GM19193 (cell line): ENCODE measurements around the gene CNKSR2.

Experiments
- POLR2A ChIP-seq: IDR thresholded peaks from 4 replicates; pipeline ENCODE4 v1.6.1; 2011; ENCODE audit not compliant: insufficient read depth, insufficient read length; ENCODE audit errors: extremely low read depth

The CNKSR2 gene

GRCh38 chrX:21638311-21638710 lies 264.1 kb downstream of the CNKSR2 start:
- no peak for TF ChIP-seq POLR2A

GRCh38 chrX:21639775-21640174 lies 265.6 kb downstream of the CNKSR2 start:
- no peak for TF ChIP-seq POLR2A

- no peak for TF ChIP-seq POLR2A
These were observed 271.2 kb downstream of the CNKSR2 start for GRCh38 chrX:21645431-21645830.

- no peak for TF ChIP-seq POLR2A
These were observed 271.7 kb downstream of the CNKSR2 start for GRCh38 chrX:21645886-21646285.

- TF ChIP-seq POLR2A = no peak
These were observed 281.8 kb downstream of the CNKSR2 start for GRCh38 chrX:21655901-21656586.

- TF ChIP-seq POLR2A = no peak
These were observed 282.5 kb downstream of the CNKSR2 start for GRCh38 chrX:21656587-21657317.

- TF ChIP-seq POLR2A = no peak
These were observed 283.3 kb downstream of the CNKSR2 start for GRCh38 chrX:21657318-21658151.

GRCh38 chrX:21658152-21658737 lies 284.0 kb downstream of the CNKSR2 start, which contains the start of gene KLHL34:
Gene KLHL34 (minus strand): TSS chrX:21658330. CDS start chrX:21657788, 542 bp downstream.
- no peak for TF ChIP-seq POLR2A

GRCh38 chrX:21658746-21659145 lies 284.5 kb downstream of the CNKSR2 start:
- TF ChIP-seq POLR2A = no peak

- no peak for TF ChIP-seq POLR2A
These were observed 285.1 kb downstream of the CNKSR2 start for GRCh38 chrX:21659320-21659719.

GRCh38 chrX:21660156-21660555 lies 285.9 kb downstream of the CNKSR2 start:
- no peak for TF ChIP-seq POLR2A

- no peak for TF ChIP-seq POLR2A
These were observed 287.1 kb downstream of the CNKSR2 start for GRCh38 chrX:21661316-21661715.

- TF ChIP-seq POLR2A = no peak
These were observed 288.5 kb downstream of the CNKSR2 start for GRCh38 chrX:21662761-21663160.

- TF ChIP-seq POLR2A = no peak
These were observed 292.0 kb downstream of the CNKSR2 start for GRCh38 chrX:21666252-21666651.

- no peak for TF ChIP-seq POLR2A
These were observed 292.5 kb downstream of the CNKSR2 start for GRCh38 chrX:21666679-21667078.

GRCh38 chrX:21674430-21675186 lies 300.4 kb downstream of the CNKSR2 start:
- no peak for TF ChIP-seq POLR2A
